ENCODE data around the gene PAGR1. TPM values are rescaled to one million over a fixed set of nuclear protein-coding genes. Genes with fewer than 3 reads are reported as not detected.

The PAGR1 gene
- total and polyA plus RNA-seq, 2 experiments from 2014 or later: 39.3 to 53.4 TPM

GRCh38 chr16:29862383-29862883, 46.5 kb downstream of the PAGR1 start:
- Histone ChIP-seq H3K27ac (peak overlapping the region; percentile 92), H3K27me3 (no peaks in the 10 kb centered on the region), H3K4me3 (peak overlapping the region; percentile 79), H2AFZ (peak overlapping the region; percentile 21), H4K20me1 (ENCODE audit: insufficient read depth, poor library complexity, severe bottlenecking) (no peaks in the 10 kb centered on the region), H3K36me3 (replicated peaks; ENCODE audit: insufficient read depth, low read depth) (no peaks in the 10 kb centered on the region), H3K9me2 (replicated peaks; ENCODE audit: insufficient read depth) (no peaks in the 10 kb centered on the region), H3K4me1 (ENCODE audit: insufficient read depth) (peaks cover 15% of the 10 kb centered on the region), H3K9me3 (ENCODE audit: low read depth) (no peaks in the 10 kb centered on the region), H3K79me2 (peaks cover 21% of the 10 kb centered on the region), H3K4me2 (peak overlapping the region; percentile 89)
- DNase-seq (ENCODE audit: low spot score): peak; percentile 52
- no peak for TF ChIP-seq EZH2phosphoT487 (IDR thresholded peaks at IDR 0.05; ENCODE audit: low read depth, severe bottlenecking, unreplicated experiment)
- TF ChIP-seq CTCF (IDR thresholded peaks at IDR 0.05; ENCODE audit: poor library complexity): peak; percentile 5
- WGBS (ENCODE audit: low lambda C conversion rate, missing lambda C conversion rate): 3% methylated on average over 21 of the region's 27 CpGs

GRCh38 chr16:29862884-29863668, 47.1 kb downstream of the PAGR1 start, which contains the start of gene CDIPT:
CDIPT (minus strand) TSS chr16:29863226; CDS start chr16:29862857, 369 bp downstream.
- peaks cover 21% of the 10 kb centered on the region for H3K79me2 ChIP-seq

GRCh38 chr16:29863669-29863984, 47.7 kb downstream of the PAGR1 start:
- no peaks in the 10 kb centered on the region for H3K27me3 ChIP-seq
- H3K36me3 ChIP-seq (replicated peaks; ENCODE audit: insufficient read depth, low read depth): no peaks in the 10 kb centered on the region
- peak overlapping the region; percentile 63 for H3K4me2 ChIP-seq
- no peak for DNase-seq (ENCODE audit: low spot score)
- H3K27ac ChIP-seq: no peak overlapping the region
- no peak overlapping the region for H2AFZ ChIP-seq
- WGBS (ENCODE audit: low lambda C conversion rate, missing lambda C conversion rate): 39% methylated on average over 16 of the region's 16 CpGs
- no peak for TF ChIP-seq EZH2phosphoT487 (IDR thresholded peaks at IDR 0.05; ENCODE audit: low read depth, severe bottlenecking, unreplicated experiment)
- no peak for TF ChIP-seq CTCF (IDR thresholded peaks at IDR 0.05; ENCODE audit: poor library complexity)
- no peak for TF ChIP-seq EZH2 (IDR thresholded peaks at IDR 0.05; ENCODE audit: borderline replicate concordance)
- peaks cover 15% of the 10 kb centered on the region for H3K4me1 ChIP-seq (ENCODE audit: insufficient read depth)
- H3K9me2 ChIP-seq (replicated peaks; ENCODE audit: insufficient read depth): no peaks in the 10 kb centered on the region
- H3K4me3 ChIP-seq: no peak overlapping the region
- no peaks in the 10 kb centered on the region for H3K9me3 ChIP-seq (ENCODE audit: low read depth)
- H4K20me1 ChIP-seq (ENCODE audit: insufficient read depth, poor library complexity, severe bottlenecking): no peaks in the 10 kb centered on the region
- peaks cover 21% of the 10 kb centered on the region for H3K79me2 ChIP-seq

More at GRCh38 chr16:29862884-29863668, 47.1 kb downstream of the PAGR1 start, which contains the start of gene CDIPT:
- Histone ChIP-seq H4K20me1 (ENCODE audit: insufficient read depth, poor library complexity, severe bottlenecking) (no peaks in the 10 kb centered on the region), H3K9me3 (ENCODE audit: low read depth) (no peaks in the 10 kb centered on the region), H3K4me3 (peak within 1 kb of the TSS; percentile 79), H3K36me3 (replicated peaks; ENCODE audit: insufficient read depth, low read depth) (no peaks in the 10 kb centered on the region), H3K27me3 (no peaks in the 10 kb centered on the region), H3K27ac (peak within 1 kb of the TSS; percentile 92), H3K9me2 (replicated peaks; ENCODE audit: insufficient read depth) (no peaks in the 10 kb centered on the region), H3K4me1 (ENCODE audit: insufficient read depth) (peaks cover 15% of the 10 kb centered on the region), H2AFZ (peak within 1 kb of the TSS; percentile 21), H3K4me2 (peak within 1 kb of the TSS; percentile 89)
- WGBS (ENCODE audit: low lambda C conversion rate, missing lambda C conversion rate): 1% methylated on average over 57 of the region's 57 CpGs
- DNase-seq (ENCODE audit: low spot score): peak; percentile 97
- TF ChIP-seq CTCF (IDR thresholded peaks at IDR 0.05; ENCODE audit: poor library complexity): peak; percentile 82
- TF ChIP-seq EZH2 (IDR thresholded peaks at IDR 0.05; ENCODE audit: borderline replicate concordance): no peak
- TF ChIP-seq EZH2phosphoT487 (IDR thresholded peaks at IDR 0.05; ENCODE audit: low read depth, severe bottlenecking, unreplicated experiment): no peak
